ENCODE measurements around the gene POLK. TPM values are rescaled to one million over a fixed set of nuclear protein-coding genes. Genes with fewer than 3 reads are reported as not detected.

POLK gene
- total and polyA plus RNA-seq, 10 donors = 4.1 to 56.6 (median 37.0) TPM

DNA sequence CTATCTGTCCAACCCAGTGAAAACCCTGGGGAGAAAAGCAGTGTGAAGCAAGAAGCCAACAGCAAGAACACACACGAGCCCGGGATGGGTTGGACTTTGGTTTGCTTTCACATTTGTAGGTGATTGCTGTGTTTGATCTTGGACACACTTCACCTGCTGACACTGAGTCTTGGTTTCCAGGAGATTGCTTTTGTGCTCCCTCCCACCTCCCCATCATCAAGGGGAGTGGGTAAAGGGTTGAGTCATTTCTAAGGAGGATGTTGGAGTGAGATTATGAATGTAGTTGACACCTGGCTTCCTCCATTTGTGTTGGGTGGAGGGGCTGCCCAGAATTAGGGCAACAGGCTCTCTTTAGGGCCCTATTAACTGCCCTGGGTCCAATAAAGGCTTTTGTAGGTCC, 137.0 kb downstream of the POLK start:
- TF ChIP-seq POLR2AphosphoS5 (IDR thresholded peaks at IDR 0.05) (no peak), CTCF (IDR thresholded peaks at IDR 0.05 in 8 of 11, conservative IDR thresholded peaks at IDR 0.05 in 3 of 11) (no peak), POLR2A (IDR thresholded peaks at IDR 0.05) (no peak)
- Histone ChIP-seq H3K4me3 (no peak overlapping the region), H3K27ac (no peak overlapping the region), H3K9me3 (no peaks in the 10 kb centered on the region), H3K4me1 (no peaks in the 10 kb centered on the region), H3K36me3 (no peaks in the 10 kb centered on the region), H3K27me3 (replicated peaks in 1 of 7) (no peaks in the 10 kb centered on the region)
- 73 to 91% (median 82%) methylated on average over 2 of the region's 2 CpGs for WGBS, 5 donors
- intact Hi-C loops (cut with DNase I; ENCODE audit: low total_unique reads) = no loop called here
- no peak for DNase-seq

Small RNA genes within 50 kb of the gene (small RNA-seq; reads per million reads assigned to genes)
- 0 reads per million in 4 donors for gene RNU7-175P

Other genes starting within 250 kb of the POLK start
- gene HMGCR, start 174.7 kb upstream of the POLK start, total RNA-seq = 10 to 100 TPM; 31.6 to 54.7 (median 38.5) TPM
- 1 to 10 TPM; 5.3 to 7.2 (median 5.4) TPM for gene HMGCR, start 174.7 kb upstream of the POLK start, polyA plus RNA-seq
- 10 to 100 TPM; 50.1 to 71.1 (median 52.3) TPM for gene CERT1, start 262 bp upstream of the POLK start, total RNA-seq
- gene CERT1, start 262 bp upstream of the POLK start, polyA plus RNA-seq = 10 to 100 TPM in 2 of 3 donors, 1 to 10 TPM in 1; 8.5 to 16.6 (median 11.6) TPM
- gene ANKDD1B, start 99.6 kb downstream of the POLK start, total RNA-seq = 1 to 10 TPM in 1 of 7 donors, under 1 TPM in 6; 0.34 to 1.4 (median 0.43) TPM
- gene ANKDD1B, start 99.6 kb downstream of the POLK start, polyA plus RNA-seq = under 1 TPM; 0.20 to 0.77 (median 0.29) TPM
- 10 to 100 TPM; 11.8 to 36.0 (median 17.4) TPM for gene POC5, start 205.5 kb downstream of the POLK start, total RNA-seq
- 10 to 100 TPM; 11.2 to 15.4 (median 13.8) TPM for gene POC5, start 205.5 kb downstream of the POLK start, polyA plus RNA-seq